Neural cell (in vitro differentiated cells): ENCODE data around the gene PINLYP. TPM values are rescaled to one million over a fixed set of nuclear protein-coding genes. Genes with fewer than 3 reads are reported as not detected.

Source experiments
- H2AFZ ChIP-seq: fragments of 200-600, 300-800 bp; sonication (generic), shearing (Covaris generic); 2 replicates; pipeline ENCODE4 v1.6.0; 2014; ENCODE audit warnings: low read depth, mild to moderate bottlenecking, antibody characterized with exemption, low read length, moderate library complexity
- H3F3A ChIP-seq: fragments of 200-600 bp; shearing (Covaris generic); 2 replicates; pipeline ENCODE4 v1.6.1; 2016; ENCODE audit warnings: mild to moderate bottlenecking, moderate library complexity, mixed read lengths, antibody characterized with exemption, low read length; ENCODE audit not compliant: insufficient read depth, poor library complexity, severe bottlenecking
- H3K27ac ChIP-seq: fragments of 200-600, 300-800 bp; sonication (generic), shearing (Covaris generic); 2 replicates; pipeline ENCODE4 v1.5.1; 2014; ENCODE audit warnings: mild to moderate bottlenecking, low read length, moderate library complexity
- H3K27me3 ChIP-seq: fragments of 300-800, 200-600 bp; sonication (generic), shearing (Covaris generic); 2 replicates; pipeline ENCODE4 v1.6.0; 2014; ENCODE audit warnings: mild to moderate bottlenecking, low read depth, low read length, moderate library complexity; ENCODE audit not compliant: insufficient read depth
- H3K36me3 ChIP-seq: fragments of 300-800, 200-600 bp; sonication (generic), shearing (Covaris generic); 2 replicates; pipeline ENCODE4 v1.5.1; 2014; ENCODE audit warnings: mild to moderate bottlenecking, antibody characterized with exemption, low read length, moderate library complexity; ENCODE audit not compliant: insufficient read depth
- H3K4me2 ChIP-seq: fragments of 300-800, 200-600 bp; sonication (generic), shearing (Covaris generic); 2 replicates; pipeline ENCODE4 v1.6.0; 2014; ENCODE audit warnings: mild to moderate bottlenecking, low read length
- H3K4me3 ChIP-seq: fragments of 300-800, 200-600 bp; sonication (generic), shearing (Covaris generic); 2 replicates; pipeline ENCODE4 v1.5.1; 2014; ENCODE audit warnings: mild to moderate bottlenecking, low read length, moderate library complexity
- H3K79me2 ChIP-seq: fragments of 200-600 bp; shearing (Covaris generic); replicated peaks from 2 replicates; pipeline ENCODE4 v1.6.0; 2014; ENCODE audit warnings: mild to moderate bottlenecking, low read length, moderate library complexity; ENCODE audit not compliant: insufficient read depth
- H3K9ac ChIP-seq: fragments of 300-800, 200-600 bp; sonication (generic), shearing (Covaris generic); 2 replicates; pipeline ENCODE4 v1.6.1; 2016; ENCODE audit warnings: mild to moderate bottlenecking, low read length, mixed read lengths
- H3K9me2 ChIP-seq: fragments of 200-600 bp; shearing (Covaris generic); 2 replicates; pipeline ENCODE4 v1.6.1; 2016; ENCODE audit warnings: mild to moderate bottlenecking, low read length, mixed read lengths; ENCODE audit not compliant: insufficient read depth
- H3K9me3 ChIP-seq: fragments of 200-600, 300-800 bp; sonication (generic), shearing (Covaris generic); 2 replicates; pipeline ENCODE4 v1.6.1; 2016; ENCODE audit warnings: mild to moderate bottlenecking, mixed run types, low read length, moderate library complexity, mixed read lengths
- H4K20me1 ChIP-seq: fragments of 200-600 bp; shearing (Covaris generic); 2 replicates; pipeline ENCODE4 v1.6.1; 2016; ENCODE audit warnings: mild to moderate bottlenecking, mixed run types; ENCODE audit not compliant: insufficient read depth
- CTCF ChIP-seq: fragments of 450-650 bp; IDR thresholded peaks from 2 replicates; pipeline ENCODE4 v1.5.1; 2014; ENCODE audit warnings: antibody characterized with exemption, mild to moderate bottlenecking, moderate library complexity; ENCODE audit not compliant: poor library complexity, severe bottlenecking
- EP300 ChIP-seq: fragments of 450-650 bp; conservative IDR thresholded peaks from 2 replicates; pipeline ENCODE4 v1.6.1; 2014; ENCODE audit warnings: antibody characterized with exemption, mild to moderate bottlenecking, moderate library complexity; ENCODE audit not compliant: poor library complexity, severe bottlenecking
- EZH2 ChIP-seq: fragments of 200-600, 300-800 bp; shearing (Covaris generic), sonication (generic); IDR thresholded peaks from 2 replicates; pipeline ENCODE4 v1.6.1; 2014; ENCODE audit warnings: antibody characterized with exemption, low read length, borderline replicate concordance, mild to moderate bottlenecking; ENCODE audit not compliant: insufficient read depth, poor library complexity, severe bottlenecking
- MXI1 ChIP-seq: fragments of 450-650 bp; conservative IDR thresholded peaks from 2 replicates; pipeline ENCODE4 v1.6.1; 2014; ENCODE audit warnings: antibody characterized with exemption, mild to moderate bottlenecking; ENCODE audit not compliant: poor library complexity, severe bottlenecking
- POLR2AphosphoS5 ChIP-seq: IDR thresholded peaks from 2 replicates; pipeline ENCODE4 v1.6.1; 2012
- RAD21 ChIP-seq: fragments of 450-650 bp; conservative IDR thresholded peaks from 2 replicates; pipeline ENCODE4 v1.6.1; 2014; ENCODE audit warnings: antibody characterized with exemption, mild to moderate bottlenecking, moderate library complexity
- SMC3 ChIP-seq: fragments of 450-650 bp; conservative IDR thresholded peaks from 2 replicates; pipeline ENCODE4 v1.6.1; 2014; ENCODE audit warnings: antibody characterized with exemption, mild to moderate bottlenecking, moderate library complexity; ENCODE audit not compliant: poor library complexity
- TAF1 ChIP-seq: IDR thresholded peaks from 2 replicates; pipeline ENCODE4 v1.6.1; 2012; ENCODE audit warnings: low read depth
- polyA plus RNA-seq: library from polyadenylated mRNA; depleted of rRNA; stranded (reverse); fragments of >200 nt; gene quantifications from 2 replicates; pipeline ENCODE4 v1.2.3, GENCODE V29; 2014
- TF ChIP-seq, protein P1 (sequence below): IDR thresholded peaks from 2 replicates; pipeline ENCODE4 v1.6.1; 2012; ENCODE audit warnings: borderline replicate concordance

The PINLYP gene
- polyA plus RNA-seq, 1 donor from 2014 or later = 1.9 TPM

- Histone ChIP-seq H3K36me3 (peaks cover 7% of the 10 kb centered on the region), H3K9me2 (no peaks in the 10 kb centered on the region), H3K27me3 (no peaks in the 10 kb centered on the region), H3K27ac (no peak overlapping the region), H3K79me2 (peaks cover 17% of the 10 kb centered on the region), H4K20me1 (peaks cover 4% of the 10 kb centered on the region), H3F3A (no peaks in the 10 kb centered on the region), H3K4me2 (no peak overlapping the region), H2AFZ (no peak overlapping the region), H3K4me3 (no peak overlapping the region), H3K9me3 (no peaks in the 10 kb centered on the region), H3K9ac (no peak overlapping the region)
- TF ChIP-seq, protein P1, sequence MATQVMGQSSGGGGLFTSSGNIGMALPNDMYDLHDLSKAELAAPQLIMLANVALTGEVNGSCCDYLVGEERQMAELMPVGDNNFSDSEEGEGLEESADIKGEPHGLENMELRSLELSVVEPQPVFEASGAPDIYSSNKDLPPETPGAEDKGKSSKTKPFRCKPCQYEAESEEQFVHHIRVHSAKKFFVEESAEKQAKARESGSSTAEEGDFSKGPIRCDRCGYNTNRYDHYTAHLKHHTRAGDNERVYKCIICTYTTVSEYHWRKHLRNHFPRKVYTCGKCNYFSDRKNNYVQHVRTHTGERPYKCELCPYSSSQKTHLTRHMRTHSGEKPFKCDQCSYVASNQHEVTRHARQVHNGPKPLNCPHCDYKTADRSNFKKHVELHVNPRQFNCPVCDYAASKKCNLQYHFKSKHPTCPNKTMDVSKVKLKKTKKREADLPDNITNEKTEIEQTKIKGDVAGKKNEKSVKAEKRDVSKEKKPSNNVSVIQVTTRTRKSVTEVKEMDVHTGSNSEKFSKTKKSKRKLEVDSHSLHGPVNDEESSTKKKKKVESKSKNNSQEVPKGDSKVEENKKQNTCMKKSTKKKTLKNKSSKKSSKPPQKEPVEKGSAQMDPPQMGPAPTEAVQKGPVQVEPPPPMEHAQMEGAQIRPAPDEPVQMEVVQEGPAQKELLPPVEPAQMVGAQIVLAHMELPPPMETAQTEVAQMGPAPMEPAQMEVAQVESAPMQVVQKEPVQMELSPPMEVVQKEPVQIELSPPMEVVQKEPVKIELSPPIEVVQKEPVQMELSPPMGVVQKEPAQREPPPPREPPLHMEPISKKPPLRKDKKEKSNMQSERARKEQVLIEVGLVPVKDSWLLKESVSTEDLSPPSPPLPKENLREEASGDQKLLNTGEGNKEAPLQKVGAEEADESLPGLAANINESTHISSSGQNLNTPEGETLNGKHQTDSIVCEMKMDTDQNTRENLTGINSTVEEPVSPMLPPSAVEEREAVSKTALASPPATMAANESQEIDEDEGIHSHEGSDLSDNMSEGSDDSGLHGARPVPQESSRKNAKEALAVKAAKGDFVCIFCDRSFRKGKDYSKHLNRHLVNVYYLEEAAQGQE = no peak
- TF ChIP-seq EP300 (no peak), TAF1 (no peak), MXI1 (no peak), SMC3 (no peak), POLR2AphosphoS5 (no peak), CTCF (no peak), RAD21 (no peak), EZH2 (no peak)
Observed at GRCh38 chr19:43589678-43590077, 14.1 kb downstream of the PINLYP start.

DNA sequence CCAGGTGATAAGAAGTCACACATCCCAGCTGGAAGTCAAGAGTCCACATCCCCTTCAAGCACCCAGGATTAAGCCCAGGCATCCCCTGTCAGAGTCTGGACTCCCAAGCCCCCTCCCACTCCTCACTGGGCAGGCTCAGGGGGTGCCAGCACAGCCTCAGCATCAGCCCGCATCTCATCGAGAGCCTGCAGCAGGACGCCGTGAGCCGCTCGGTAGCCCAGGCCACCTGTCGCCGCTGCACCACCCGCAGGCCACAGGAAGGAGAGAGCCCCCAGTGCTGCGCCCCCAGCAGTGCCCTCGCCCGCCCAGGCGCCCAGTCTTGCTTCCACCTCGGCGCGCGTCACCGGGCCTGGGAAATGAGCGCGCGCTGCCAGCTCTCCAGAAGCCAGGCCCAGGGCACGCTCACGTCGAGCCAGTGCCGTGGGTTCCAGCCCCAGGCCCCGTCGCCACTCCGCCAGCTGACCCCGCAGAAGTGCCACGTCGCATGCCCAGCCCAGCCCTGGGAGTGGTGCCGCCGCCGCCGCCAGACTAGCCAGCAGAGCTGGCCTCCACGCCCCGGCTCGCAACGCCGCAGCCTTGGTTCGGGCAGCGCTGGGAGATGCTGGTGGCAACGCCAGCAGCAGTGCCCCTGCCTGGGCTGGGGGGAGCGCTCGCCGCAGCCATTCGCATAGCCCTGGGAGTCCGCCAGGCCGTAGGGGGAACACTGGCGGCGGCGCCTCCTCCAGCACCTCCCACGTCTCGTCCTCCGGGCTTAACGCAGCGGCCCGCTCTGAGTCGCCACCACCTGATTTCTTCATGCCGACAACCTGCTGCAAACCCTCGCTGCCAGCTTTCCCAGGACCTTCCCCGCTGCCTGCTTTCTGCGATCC lies 16.5 kb downstream of the PINLYP start:
- Histone ChIP-seq H2AFZ (no peak overlapping the region), H3K79me2 (peaks cover 34% of the 10 kb centered on the region), H3K4me2 (no peak overlapping the region), H3K9me2 (no peaks in the 10 kb centered on the region), H3K27ac (no peak overlapping the region), H3K9me3 (no peaks in the 10 kb centered on the region), H4K20me1 (peaks cover 4% of the 10 kb centered on the region), H3K9ac (no peak overlapping the region), H3K4me3 (no peak overlapping the region), H3K27me3 (no peaks in the 10 kb centered on the region), H3K36me3 (no peaks in the 10 kb centered on the region), H3F3A (no peaks in the 10 kb centered on the region)
- no peak for TF ChIP-seq SMC3
- no peak for TF ChIP-seq EZH2
- no peak for TF ChIP-seq POLR2AphosphoS5
- no peak for TF ChIP-seq RAD21
- no peak for TF ChIP-seq MXI1
- TF ChIP-seq TAF1 = no peak
- no peak for TF ChIP-seq EP300
- no peak for TF ChIP-seq CTCF
- TF ChIP-seq, protein P1 = no peak
